Measurements from ENCODE around the gene EXOSC7. TPM values are rescaled to one million over a fixed set of nuclear protein-coding genes. Genes with fewer than 3 reads are reported as not detected.

EXOSC7 gene
- total and polyA plus RNA-seq, 9 of the 15 experiments (the other 6 are each of a cell fraction or from before 2014, with no cell fraction given), result 88.5 to 237 (median 112) TPM

GRCh38 chr3:44974416-44974815, 1.6 kb upstream of the EXOSC7 start:
- 52% methylated on average over 4 of the region's 4 CpGs for WGBS (ENCODE audit: insufficient coverage, low coverage, missing lambda C conversion rate)
- TF ChIP-seq SPI1 (IDR thresholded peaks at IDR 0.05; ENCODE audit: borderline replicate concordance, low read depth, low read length), result peak; percentile 49; the same call in 1 of the 2 replicates
- no peak for TF ChIP-seq STAT5A (IDR thresholded peaks at IDR 0.05; ENCODE audit: borderline replicate concordance, low read length)
- no peak for TF ChIP-seq RBM25 (IDR thresholded peaks at IDR 0.05; ENCODE audit: low read depth, low read length, severe bottlenecking)
- TF ChIP-seq ATF3 (IDR thresholded peaks at IDR 0.05), result no peak
- TF ChIP-seq ATF3 (CRISPR knock-in tag; conservative IDR thresholded peaks at IDR 0.05), result no peak
- TF ChIP-seq TRIM24 (IDR thresholded peaks at IDR 0.05), result no peak
- TF ChIP-seq KAT2B (IDR thresholded peaks at IDR 0.05; ENCODE audit: low read depth, low read length), result no peak
- TF ChIP-seq PHF21A (IDR thresholded peaks at IDR 0.05; ENCODE audit: borderline replicate concordance, low read depth), result no peak
- TF ChIP-seq ZBED1 (IDR thresholded peaks at IDR 0.05), result no peak
- no peak for TF ChIP-seq ZFP91 (CRISPR knock-in tag; IDR thresholded peaks at IDR 0.05)
- H3K4me3 ChIP-seq, result peak overlapping the region; percentile 94
- H3K9me1 ChIP-seq (ENCODE audit: control insufficient read depth, insufficient read depth, low read length), result peaks cover 4% of the 10 kb centered on the region
- no peaks in the 10 kb centered on the region for H3K27me3 ChIP-seq (ENCODE audit: control insufficient read depth in 2 of 2, insufficient read depth in 2 of 2, low read length in 2 of 2)
- FAIRE-seq (no peak), ATAC-seq (no peak), DNase-seq (ENCODE audit: extremely low read depth in 1 of 4, low spot score in 3 of 4) (no peak)
- H3K36me3 ChIP-seq (ENCODE audit: control insufficient read depth, insufficient read depth, low read length), result peaks cover 40% of the 10 kb centered on the region
- intact Hi-C loops (cut with micrococcal nuclease), result no loop called here
- no peak overlapping the region for H2AFZ ChIP-seq (ENCODE audit: low read depth, low read length)
- no peaks in the 10 kb centered on the region for H3K9me3 ChIP-seq (replicated peaks; ENCODE audit: control insufficient read depth, insufficient read depth, low read depth, low read length)
- peaks cover 13% of the 10 kb centered on the region for H4K20me1 ChIP-seq (replicated peaks; ENCODE audit: control insufficient read depth, insufficient read depth, low read length)
- peaks cover 22 to 34% of the 10 kb centered on the region in 2 experiments for H3K4me1 ChIP-seq (replicated peaks in 1 of 2; ENCODE audit: control insufficient read depth in 2 of 2, insufficient read depth in 2 of 2, low read length in 2 of 2)
- POLR2A ChIA-PET, result interaction anchor here (0.6 to 2.0 kb wide), 8 partner anchors 10 to 636 kb away, joined by 3 to 10 read pairs (median 4); partner anchors contain the start of gene TCAIM
- no peak overlapping the region for H3K27ac ChIP-seq (ENCODE audit: extremely low read depth, low read depth, low read length)
- peak overlapping the region; percentile 46 to 69; a peak in 3 of 4 replicates for H3K9ac ChIP-seq (ENCODE audit: insufficient read depth in 1 of 2, low read depth in 2 of 2, low read length in 2 of 2)
- H3K4me2 ChIP-seq (ENCODE audit: insufficient read depth, low read length), result peak overlapping the region; percentile 90
- CTCF ChIA-PET (ENCODE audit: low intra/inter-chr PET ratio), result no interaction called here
- peaks cover 92% of the 10 kb centered on the region for H3K79me2 ChIP-seq (ENCODE audit: control insufficient read depth, insufficient read depth, low read length)
- in situ Hi-C loops (cut with MboI), result no loop called here
- no TSS peak for BruUV-seq (replicated peaks)

Data from K562 (cell line).